Liver (tissue), 3 donors: ENCODE results near the gene APOBEC3A.

Source experiments
- ATF3 ChIP-seq: IDR thresholded peaks from 2 replicates; pipeline ENCODE4 v1.6.1; 2016; ENCODE audit warnings: antibody characterized with exemption
- CTCF ChIP-seq: fragments of 150-350 bp; IDR thresholded peaks from 2 replicates; pipeline ENCODE4 v1.5.1; 2017; ENCODE audit warnings: improper control_type of control experiment, low read depth, low read length; ENCODE audit not compliant: missing input control
- EGR1 ChIP-seq, 2 donors: IDR thresholded peaks; 2 replicates each; pipeline ENCODE4 v1.6.1; 2016 to 2018; ENCODE audit warnings: antibody characterized with exemption in 2 of 2, low read depth in 2 of 2
- FOXA1 ChIP-seq: IDR thresholded peaks from 2 replicates; pipeline ENCODE4 v1.6.1; 2016; ENCODE audit warnings: antibody characterized with exemption
- HNF4A ChIP-seq, 2 donors: conservative IDR thresholded peaks; 2 replicates each; pipeline ENCODE4 v1.6.1; 2016; ENCODE audit warnings: antibody characterized with exemption in 2 of 2, mild to moderate bottlenecking in 2 of 2
- JUND ChIP-seq, 2 donors: IDR thresholded peaks; 2 replicates each; pipeline ENCODE4 v1.6.1; 2016; ENCODE audit warnings: antibody characterized with exemption in 2 of 2
- NR2F2 ChIP-seq: IDR thresholded peaks from 2 replicates; pipeline ENCODE4 v1.6.1; 2016; ENCODE audit warnings: antibody characterized with exemption
- REST ChIP-seq: IDR thresholded peaks from 2 replicates; pipeline ENCODE4 v1.6.1; 2016; ENCODE audit warnings: antibody characterized with exemption, mild to moderate bottlenecking
- TAF1 ChIP-seq: conservative IDR thresholded peaks from 2 replicates; pipeline ENCODE4 v1.6.1; 2016; ENCODE audit warnings: antibody characterized with exemption, mild to moderate bottlenecking
- donor health status: healthy.
- donor health status: healthy.

GRCh38 chr22:38935616-38936015 is 21.8 kb upstream of the APOBEC3A start:
- TF ChIP-seq CTCF: no peak
- no peak for TF ChIP-seq REST
- TF ChIP-seq NR2F2: no peak
- TF ChIP-seq TAF1: no peak
- TF ChIP-seq JUND (IDR thresholded peaks at IDR 0.05): no peak
- TF ChIP-seq HNF4A (conservative IDR thresholded peaks at IDR 0.05): no peak
- no peak for TF ChIP-seq ATF3
- no peak for TF ChIP-seq EGR1 (IDR thresholded peaks at IDR 0.05; ENCODE audit: low read depth in 2 of 2)
- TF ChIP-seq FOXA1: no peak
